Measurements from ENCODE around the gene TTC3.

- TF ChIP-seq CTCF (IDR thresholded peaks at IDR 0.05) (no peak), ZFX (IDR thresholded peaks at IDR 0.05; ENCODE audit: borderline replicate concordance) (no peak)
Observed at GRCh38 chr21:37139154-37139553, 66.1 kb downstream of the TTC3 start.
